GM12878 (cell line): Measurements from ENCODE around the gene COL23A1. TPM values are rescaled to one million over a fixed set of nuclear protein-coding genes. Genes with fewer than 3 reads are reported as not detected.

Experiments
- EED ChIP-seq: sonication (generic); IDR thresholded peaks from 2 replicates; pipeline ENCODE4 v1.6.1; 2016; ENCODE audit warnings: antibody characterized with exemption, low read depth
- GATAD2B ChIP-seq: fragments of 450-650 bp; conservative IDR thresholded peaks from 2 replicates; pipeline ENCODE4 v1.6.1; 2017; ENCODE audit warnings: low read depth, mild to moderate bottlenecking, moderate library complexity
- PBX3 ChIP-seq: IDR thresholded peaks from 2 replicates; pipeline ENCODE4 v1.6.1; 2011; ENCODE audit warnings: mild to moderate bottlenecking, low read depth, low read length, moderate library complexity; ENCODE audit not compliant: insufficient replicate concordance
- RELB ChIP-seq: fragments of 450-650 bp; IDR thresholded peaks from 2 replicates; pipeline ENCODE4 v1.6.1; 2017; ENCODE audit warnings: low read depth, mild to moderate bottlenecking, moderate library complexity
- USF1 ChIP-seq: IDR thresholded peaks from 2 replicates; pipeline ENCODE4 v1.6.1; 2011; ENCODE audit warnings: borderline replicate concordance, low read depth, mild to moderate bottlenecking, moderate library complexity, mixed read lengths, low read length; ENCODE audit not compliant: insufficient read depth; ENCODE audit errors: extremely low read length
- WRNIP1 ChIP-seq: IDR thresholded peaks from 2 replicates; pipeline ENCODE4 v1.6.1; 2011; ENCODE audit warnings: low read depth, low read length, improper control_type of control experiment, borderline replicate concordance
- ZNF217 ChIP-seq: fragments of 450-650 bp; IDR thresholded peaks from 2 replicates; pipeline ENCODE4 v1.6.1; 2017; ENCODE audit warnings: antibody characterized with exemption, mild to moderate bottlenecking
- ZNF274 ChIP-seq: IDR thresholded peaks from one replicate; pipeline ENCODE4 v1.8.0; 2011; ENCODE audit not compliant: insufficient read length, insufficient read depth
- ZNF384 ChIP-seq: IDR thresholded peaks from 2 replicates; pipeline ENCODE4 v1.6.1; 2012; ENCODE audit warnings: low read depth, mild to moderate bottlenecking, low read length, improper control_type of control experiment, borderline replicate concordance
- polyA plus RNA-seq, 11 experiments: library from polyadenylated mRNA; depleted of rRNA in 4 of 11; unstranded in 6 of 11; stranded (reverse) in 5 of 11; fragments of >200 nt; fragmentation: Nextera tagmentation in 4 of 11; fragmentation: Illumina TruSeq in 1 of 11; extraction: Ambion mirVana in 4 of 11; extraction: Trizol in 1 of 11; gene quantifications; 1 replicate in 1 of 11; 2 replicates in 10 of 11; pipeline versions ENCODE4 v1.2.1 to v1.2.3, GENCODE V29; 2011 to 2016; ENCODE audit warnings: inconsistent platforms in 2 of 11, missing spikeins in 2 of 11, low read depth in 1 of 11
- total RNA-seq, 4 experiments: library from RNA; depleted of rRNA in 3 of 4; stranded (reverse); fragments of >200 nt in 3 of 4; fragmentation: Illumina TruSeq in 1 of 4; extraction: Trizol in 1 of 4; gene quantifications; 2 replicates each; pipeline versions ENCODE4 v1.2.1 to v1.2.3, GENCODE V29; 2013 to 2021

Gene COL23A1
- total and polyA plus RNA-seq, 10 of the 15 experiments (the other 5 are each of a cell fraction or from before 2014, with no cell fraction given): 0.03 to 0.83 (median 0.09) TPM; not detected in 5

GRCh38 chr5:178306430-178307225 is 283.6 kb downstream of the COL23A1 start (continued):
- TF ChIP-seq RELB (no peak), USF1 (no peak), GATAD2B (no peak), WRNIP1 (no peak), PBX3 (no peak), ZNF217 (no peak), ZNF384 (no peak), ZNF274 (no peak), EED (no peak)
